ENCODE measurements around the gene KANK4.

DNA sequence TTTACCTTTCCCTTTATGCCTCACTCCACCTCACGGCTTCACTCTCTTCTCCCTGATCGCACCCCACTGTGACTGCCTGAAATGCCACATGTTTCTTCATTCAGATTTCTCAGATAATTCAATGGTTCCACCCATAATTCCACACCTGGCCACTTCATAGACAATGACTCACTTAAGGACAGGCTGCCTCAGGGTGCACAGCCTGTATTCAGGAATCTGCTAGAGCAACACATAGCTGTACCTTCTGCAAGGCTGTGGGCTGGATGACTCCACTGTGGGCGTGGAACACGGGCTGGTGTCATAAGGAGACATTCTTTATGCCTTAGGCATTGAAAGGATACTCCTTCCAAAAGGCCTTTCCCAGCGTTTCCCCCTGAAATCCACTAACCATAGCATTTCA, 88.5 kb downstream of the KANK4 start:
- TF ChIP-seq, protein P1, sequence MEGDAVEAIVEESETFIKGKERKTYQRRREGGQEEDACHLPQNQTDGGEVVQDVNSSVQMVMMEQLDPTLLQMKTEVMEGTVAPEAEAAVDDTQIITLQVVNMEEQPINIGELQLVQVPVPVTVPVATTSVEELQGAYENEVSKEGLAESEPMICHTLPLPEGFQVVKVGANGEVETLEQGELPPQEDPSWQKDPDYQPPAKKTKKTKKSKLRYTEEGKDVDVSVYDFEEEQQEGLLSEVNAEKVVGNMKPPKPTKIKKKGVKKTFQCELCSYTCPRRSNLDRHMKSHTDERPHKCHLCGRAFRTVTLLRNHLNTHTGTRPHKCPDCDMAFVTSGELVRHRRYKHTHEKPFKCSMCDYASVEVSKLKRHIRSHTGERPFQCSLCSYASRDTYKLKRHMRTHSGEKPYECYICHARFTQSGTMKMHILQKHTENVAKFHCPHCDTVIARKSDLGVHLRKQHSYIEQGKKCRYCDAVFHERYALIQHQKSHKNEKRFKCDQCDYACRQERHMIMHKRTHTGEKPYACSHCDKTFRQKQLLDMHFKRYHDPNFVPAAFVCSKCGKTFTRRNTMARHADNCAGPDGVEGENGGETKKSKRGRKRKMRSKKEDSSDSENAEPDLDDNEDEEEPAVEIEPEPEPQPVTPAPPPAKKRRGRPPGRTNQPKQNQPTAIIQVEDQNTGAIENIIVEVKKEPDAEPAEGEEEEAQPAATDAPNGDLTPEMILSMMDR (IDR thresholded peaks at IDR 0.05): no peak
- no peak for TF ChIP-seq POLR2A (IDR thresholded peaks at IDR 0.05)
